ENCODE results near the gene TTC19. TPM values are rescaled to one million over a fixed set of nuclear protein-coding genes. Genes with fewer than 3 reads are reported as not detected.
A peak's percentile ranks its signal among the peaks of the same experiment; 100 is the strongest.

TTC19 gene
- total RNA-seq = 10 to 100 TPM; 27.3 to 29.4 TPM

DNA sequence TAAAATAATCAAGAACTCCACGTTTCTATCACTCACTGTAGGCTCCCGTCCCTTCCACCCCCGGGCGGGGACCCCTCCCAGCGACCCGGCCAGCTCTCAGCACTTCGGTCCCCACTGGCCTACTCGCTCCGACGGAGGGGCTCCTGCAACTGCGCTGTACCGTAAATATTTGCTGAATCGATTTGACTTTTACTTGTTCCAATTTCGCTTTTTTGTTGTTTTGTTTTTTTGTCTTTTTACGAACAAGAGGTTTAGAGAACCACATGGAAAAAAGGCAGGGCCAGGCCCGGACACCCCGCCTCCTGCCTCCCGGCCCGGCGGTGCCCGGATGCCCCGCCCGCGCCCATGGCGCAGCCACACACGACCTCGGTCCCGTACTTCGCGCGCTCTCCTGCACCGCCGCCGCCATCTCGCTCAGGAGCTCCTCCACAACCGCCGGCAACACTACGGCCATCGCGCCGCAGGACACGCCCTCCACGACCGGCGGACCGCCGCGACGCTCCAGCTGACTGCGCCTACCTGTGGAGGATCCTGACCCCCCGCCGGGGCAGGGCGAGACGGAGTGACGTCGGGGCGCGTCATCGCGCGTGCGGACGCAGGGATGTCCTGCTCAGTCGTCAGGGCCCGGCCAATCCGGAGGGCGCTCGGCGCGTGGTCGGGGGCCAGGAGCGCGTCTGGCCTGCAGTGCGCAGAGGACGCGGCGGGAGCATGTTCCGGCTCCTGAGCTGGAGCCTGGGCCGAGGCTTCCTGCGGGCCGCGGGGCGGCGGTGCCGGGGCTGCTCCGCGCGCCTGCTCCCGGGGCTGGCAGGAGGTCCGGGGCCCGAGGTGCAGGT, at the start of gene TTC19, which contains the start of gene ZSWIM7:
TTC19 (plus strand) TSS at position 684 of the 833 bp plus-strand sequence; CDS start at position 709, 25 bp downstream.
ZSWIM7 (minus strand) TSS at position 564 of the 833 bp plus-strand sequence; CDS start at position 454, 110 bp downstream.
- H3K36me3 Mint-ChIP-seq = peaks cover 25 to 38% of the 10 kb centered on the region in 2 donors

GRCh38 chr17:15951368-15952047, 48.1 kb upstream of the TTC19 start:
- DNase-seq (ENCODE audit: low spot score in 2 of 2) (no peak), ATAC-seq (no peak)
- Mint-ChIP-seq H3K27ac (no peak overlapping the region), H3K9me3 (no peaks in the 10 kb centered on the region), H3K36me3 (peaks cover 0 to 7% of the 10 kb centered on the region in 2 donors)

More for the DNA sequence above, at the start of gene TTC19, which contains the start of gene ZSWIM7:
- peaks cover 0 to 5% of the 10 kb centered on the region in 2 donors for H3K9me3 Mint-ChIP-seq
- ATAC-seq (peak; percentile 93 to 94), DNase-seq (ENCODE audit: low spot score in 2 of 2) (peak; percentile 92 to 97)
- H3K27ac Mint-ChIP-seq = peak within 1 kb of the TSS; percentile 93 to 97

DNA sequence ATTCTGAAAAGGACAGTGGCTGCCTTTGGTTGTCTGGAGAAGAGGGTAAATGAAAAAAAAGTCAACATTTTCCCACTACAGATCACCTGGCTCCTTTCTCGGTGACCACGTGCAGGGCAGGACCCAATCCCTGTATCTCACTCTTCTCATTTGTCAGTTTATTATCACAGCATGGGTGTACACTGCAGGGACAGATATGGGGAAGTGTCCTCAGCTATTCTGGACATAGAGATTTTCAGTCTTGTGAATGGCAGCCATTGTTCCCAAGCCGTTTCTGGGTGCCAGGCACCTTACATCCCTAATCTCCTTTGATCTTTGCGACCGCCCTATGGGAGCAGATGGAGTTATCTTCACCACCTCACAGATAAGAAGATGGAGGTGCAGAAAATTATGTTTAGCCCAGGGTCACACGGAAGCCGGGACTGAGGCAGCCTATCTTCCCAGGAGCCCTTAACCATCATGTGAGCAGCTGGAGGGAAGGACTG, 47.5 kb upstream of the TTC19 start:
- DNase-seq (ENCODE audit: low spot score in 2 of 2) = no peak
- ATAC-seq = no peak
- Mint-ChIP-seq H3K9me3 (no peaks in the 10 kb centered on the region), H3K27ac (no peak overlapping the region), H3K36me3 (peaks cover 0 to 7% of the 10 kb centered on the region in 2 donors)

- Mint-ChIP-seq H3K27ac (no peak overlapping the region), H3K9me3 (no peaks in the 10 kb centered on the region), H3K36me3 (peaks cover 0 to 7% of the 10 kb centered on the region in 2 donors)
- DNase-seq (ENCODE audit: low spot score in 2 of 2) (no peak), ATAC-seq (no peak)
Measured at GRCh38 chr17:15952916-15953790, 46.5 kb upstream of the TTC19 start.

DNA sequence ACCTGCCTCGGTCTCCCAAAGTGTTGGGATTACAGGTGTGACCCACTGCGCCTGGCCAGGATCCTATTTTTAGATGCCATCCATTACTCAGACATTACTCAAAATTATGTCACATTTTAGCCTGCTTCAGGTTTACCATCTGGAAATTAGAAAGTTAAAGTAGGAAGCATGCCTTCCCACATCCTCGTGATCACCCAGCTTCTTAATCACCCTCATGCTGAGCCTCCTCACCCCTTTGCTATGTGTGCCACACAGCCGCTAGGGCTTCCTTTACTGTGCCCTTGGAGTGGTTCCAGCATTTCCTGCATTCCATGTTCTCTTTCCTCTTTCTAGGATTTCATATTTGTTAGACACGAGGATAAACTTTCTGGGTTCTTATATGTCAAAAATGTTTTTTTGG, 45.4 kb upstream of the TTC19 start:
- peaks cover 0 to 7% of the 10 kb centered on the region in 2 donors for H3K36me3 Mint-ChIP-seq
- DNase-seq (ENCODE audit: low spot score in 2 of 2) (no peak), ATAC-seq (no peak)
- H3K9me3 Mint-ChIP-seq = no peaks in the 10 kb centered on the region
- no peak overlapping the region for H3K27ac Mint-ChIP-seq

GRCh38 chr17:15955793-15956541, 43.7 kb upstream of the TTC19 start:
- H3K9me3 Mint-ChIP-seq = no peaks in the 10 kb centered on the region

DNA sequence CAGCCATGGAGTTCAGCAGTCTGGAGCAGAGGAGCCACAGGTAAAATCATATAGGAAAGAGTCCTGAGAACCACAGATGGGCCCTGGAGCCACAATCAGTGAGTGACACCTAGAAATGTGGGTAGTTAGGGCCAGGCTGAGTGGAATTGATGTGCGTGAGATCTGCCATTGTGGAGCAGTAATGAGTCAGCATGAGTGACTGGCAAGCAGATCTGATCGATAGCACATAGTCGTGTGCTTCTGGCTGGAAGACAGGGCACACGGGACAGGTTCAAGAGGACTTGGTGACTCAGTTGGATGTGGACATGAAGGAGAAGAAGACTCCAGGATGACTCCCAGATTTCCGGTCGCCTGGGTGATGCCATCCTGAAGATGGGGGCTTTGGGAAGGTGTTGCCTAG, 42.4 kb upstream of the TTC19 start:
- H3K27ac Mint-ChIP-seq = peak overlapping the region in 1 of 2 donors; percentile 4
- H3K36me3 Mint-ChIP-seq = peaks cover 0 to 7% of the 10 kb centered on the region in 2 donors
- ATAC-seq (peak; percentile 39 to 70), DNase-seq (ENCODE audit: low spot score in 2 of 2) (peak in 1 of 2 donors; percentile 42)
- no peaks in the 10 kb centered on the region for H3K9me3 Mint-ChIP-seq

More at GRCh38 chr17:15955793-15956541, 43.7 kb upstream of the TTC19 start:
- Mint-ChIP-seq H3K36me3 (peaks cover 0 to 7% of the 10 kb centered on the region in 2 donors), H3K27ac (no peak overlapping the region)
- DNase-seq (ENCODE audit: low spot score in 2 of 2) (no peak), ATAC-seq (no peak)

GRCh38 chr17:15957608-15958307, 41.9 kb upstream of the TTC19 start:
- ATAC-seq = peak in 1 of 2 donors; percentile 1

GRCh38 chr17:15958484-15958854, 41.2 kb upstream of the TTC19 start:
- no peaks in the 10 kb centered on the region for H3K9me3 Mint-ChIP-seq
- peaks cover 0 to 7% of the 10 kb centered on the region in 2 donors for H3K36me3 Mint-ChIP-seq
- DNase-seq (ENCODE audit: low spot score in 2 of 2) (no peak), ATAC-seq (no peak)
- H3K27ac Mint-ChIP-seq = peak overlapping the region in 1 of 2 donors; percentile 64

More at GRCh38 chr17:15957608-15958307, 41.9 kb upstream of the TTC19 start:
- no peaks in the 10 kb centered on the region for H3K9me3 Mint-ChIP-seq
- peak overlapping the region; percentile 18 to 64 for H3K27ac Mint-ChIP-seq
- DNase-seq (ENCODE audit: low spot score in 2 of 2) = no peak
- peaks cover 0 to 7% of the 10 kb centered on the region in 2 donors for H3K36me3 Mint-ChIP-seq

DNA sequence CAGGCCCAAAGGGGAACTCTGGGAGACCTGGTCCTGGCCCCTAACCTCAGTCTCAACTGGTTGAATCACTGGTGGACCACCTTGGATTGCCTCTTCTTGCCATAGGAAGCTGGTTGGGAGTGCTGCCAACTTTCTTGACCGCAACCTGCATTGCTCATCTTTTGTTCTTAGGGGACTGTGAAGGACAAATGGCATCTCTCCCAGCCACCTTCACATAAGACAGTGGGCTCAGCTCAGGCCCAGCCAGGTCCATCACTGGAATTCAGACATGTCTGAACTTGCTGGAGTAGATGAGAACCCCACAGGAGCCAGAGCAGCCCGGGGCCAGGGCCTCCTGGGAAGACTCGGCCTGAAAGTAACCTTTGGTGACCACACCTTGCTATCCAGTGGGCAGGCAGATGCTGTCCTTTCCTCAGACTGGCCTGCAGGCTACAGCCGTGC, 35.9 kb upstream of the TTC19 start:
- no peaks in the 10 kb centered on the region for H3K36me3 Mint-ChIP-seq
- H3K9me3 Mint-ChIP-seq = no peaks in the 10 kb centered on the region
- DNase-seq (ENCODE audit: low spot score in 2 of 2) (no peak), ATAC-seq (no peak)
- no peak overlapping the region for H3K27ac Mint-ChIP-seq

DNA sequence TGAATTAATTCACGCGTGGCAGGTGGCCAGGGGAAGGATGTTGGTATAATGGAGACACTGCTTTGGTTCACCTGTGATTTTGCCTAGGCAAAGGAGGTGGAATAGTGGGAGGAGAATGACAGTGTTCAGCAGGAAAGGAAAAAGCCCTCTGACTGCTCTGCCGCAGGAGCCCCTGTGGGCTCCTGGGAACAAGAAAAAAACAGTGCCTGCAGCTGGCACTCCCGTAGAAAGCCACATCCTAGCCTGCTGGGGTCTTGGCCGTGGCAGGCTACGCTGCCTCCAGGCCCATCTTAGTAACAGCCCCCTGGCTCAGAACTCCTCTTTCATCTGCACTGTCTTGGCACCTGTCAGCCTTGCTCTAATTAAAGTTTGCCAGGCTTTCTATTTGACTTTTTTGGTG, 34.1 kb upstream of the TTC19 start:
- ATAC-seq (no peak), DNase-seq (ENCODE audit: low spot score in 2 of 2) (no peak)
- Mint-ChIP-seq H3K27ac (no peak overlapping the region), H3K9me3 (no peaks in the 10 kb centered on the region), H3K36me3 (no peaks in the 10 kb centered on the region)

GRCh38 chr17:15966183-15966878, 33.3 kb upstream of the TTC19 start:
- no peak for DNase-seq (ENCODE audit: low spot score in 2 of 2)
- ATAC-seq = peak in 1 of 2 donors; percentile 16
- no peaks in the 10 kb centered on the region for H3K9me3 Mint-ChIP-seq
- no peak overlapping the region for H3K27ac Mint-ChIP-seq
- H3K36me3 Mint-ChIP-seq = no peaks in the 10 kb centered on the region

DNA sequence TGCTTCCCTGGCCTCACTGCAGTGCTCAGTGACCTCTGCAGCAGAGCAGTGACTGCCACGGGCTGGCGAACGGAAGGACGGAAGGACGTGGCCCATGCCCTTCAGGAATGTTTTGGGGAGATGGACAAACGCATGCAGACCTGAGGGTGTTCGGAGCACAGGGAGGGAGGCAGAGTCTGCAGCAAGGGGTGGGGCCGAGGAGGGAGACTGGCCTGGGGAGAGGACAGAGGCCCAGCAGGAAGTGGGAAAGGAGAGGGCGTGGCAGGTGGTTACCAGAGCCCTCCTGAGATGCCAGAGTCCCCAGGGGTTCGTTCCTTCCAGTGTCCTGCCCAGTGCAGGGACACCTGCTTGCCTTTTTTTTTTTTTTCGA, 32.8 kb upstream of the TTC19 start:
- H3K27ac Mint-ChIP-seq = no peak overlapping the region

GRCh38 chr17:15967706-15968399, 31.8 kb upstream of the TTC19 start:
- Mint-ChIP-seq H3K27ac (no peak overlapping the region), H3K9me3 (no peaks in the 10 kb centered on the region), H3K36me3 (no peaks in the 10 kb centered on the region)
- DNase-seq (ENCODE audit: low spot score in 2 of 2) = no peak
- ATAC-seq = no peak

More for the DNA sequence above, 32.8 kb upstream of the TTC19 start:
- Mint-ChIP-seq H3K36me3 (no peaks in the 10 kb centered on the region), H3K9me3 (no peaks in the 10 kb centered on the region)
- ATAC-seq (no peak), DNase-seq (ENCODE audit: low spot score in 2 of 2) (no peak)
